CD14-positive monocyte (primary cell): ENCODE results near the gene RAMP2. TPM values are rescaled to one million over a fixed set of nuclear protein-coding genes. Genes with fewer than 3 reads are reported as not detected.

Source experiments
- DNase-seq, 3 donors: peaks; one replicate each; pipeline ENCODE4 v3.0.0-alpha.2; 2011 to 2022
- H2AFZ ChIP-seq: 2 replicates; pipeline ENCODE4 v1.6.0; 2012; ENCODE audit warnings: mild to moderate bottlenecking, low read depth, low read length, inconsistent platforms; ENCODE audit not compliant: insufficient read depth, poor library complexity, severe bottlenecking
- H3K27ac ChIP-seq, 2 donors: 1 replicate in 1 of 2; 2 replicates in 1 of 2; pipeline ENCODE4 v1.5.1; 2012 to 2013; ENCODE audit warnings: low read length in 2 of 2, control low read depth in 1 of 2, inconsistent platforms in 1 of 2, low read depth in 1 of 2, mild to moderate bottlenecking in 1 of 2
- H3K27me3 ChIP-seq, 2 donors: one replicate each; pipeline versions ENCODE4 v1.6.0 to v1.6.1; 2011 to 2013; ENCODE audit warnings: low read length in 2 of 2; ENCODE audit not compliant: control insufficient read depth in 2 of 2, insufficient read depth in 2 of 2
- H3K36me3 ChIP-seq, 2 donors: replicated peaks in 1 of 2; 1 replicate in 1 of 2; 2 replicates in 1 of 2; pipeline versions ENCODE4 v1.5.1 to v1.6.1; 2012 to 2013; ENCODE audit warnings: low read length in 2 of 2, control low read depth in 1 of 2, inconsistent platforms in 1 of 2, mild to moderate bottlenecking in 1 of 2; ENCODE audit not compliant: insufficient read depth in 2 of 2, control insufficient read depth in 1 of 2
- H3K4me1 ChIP-seq, 2 donors: 1 replicate in 1 of 2; 2 replicates in 1 of 2; pipeline versions ENCODE4 v1.5.1 to v1.6.1; 2012 to 2013; ENCODE audit warnings: low read length in 2 of 2, control low read depth in 1 of 2, inconsistent platforms in 1 of 2, mild to moderate bottlenecking in 1 of 2, moderate library complexity in 1 of 2; ENCODE audit not compliant: insufficient read depth in 2 of 2, control insufficient read depth in 1 of 2
- H3K4me2 ChIP-seq: replicated peaks from 2 replicates; pipeline ENCODE3; 2012; ENCODE audit warnings: low read length, moderate library complexity, mild to moderate bottlenecking; ENCODE audit not compliant: poor library complexity, severe bottlenecking; ENCODE audit errors: extremely low read depth
- H3K4me3 ChIP-seq, 3 experiments: fragments of 200-600 bp in 1 of 3; sonication (generic) in 1 of 3; replicated peaks in 1 of 3; 1 replicate in 2 of 3; 2 replicates in 1 of 3; pipeline ENCODE4 v1.5.1; 2011 to 2013; ENCODE audit warnings: low read length in 3 of 3, mild to moderate bottlenecking in 3 of 3, control low read depth in 2 of 3, low read depth in 2 of 3, inconsistent platforms in 1 of 3, moderate library complexity in 1 of 3
- H3K79me2 ChIP-seq: 2 replicates; pipeline ENCODE4 v1.6.0; 2012; ENCODE audit warnings: mild to moderate bottlenecking, control low read depth, inconsistent platforms, low read length, moderate library complexity; ENCODE audit not compliant: insufficient read depth
- H3K9ac ChIP-seq: 2 replicates; pipeline ENCODE4 v1.6.0; 2017; ENCODE audit warnings: low read length, mild to moderate bottlenecking; ENCODE audit not compliant: insufficient read depth, poor library complexity, severe bottlenecking
- H3K9me3 ChIP-seq, 2 donors: replicated peaks in 1 of 2; 1 replicate in 1 of 2; 2 replicates in 1 of 2; pipeline versions ENCODE4 v1.5.1 to v1.6.1; 2012 to 2013; ENCODE audit warnings: low read length in 2 of 2, control low read depth in 1 of 2; ENCODE audit not compliant: control insufficient read depth in 1 of 2, insufficient read depth in 1 of 2
- H4K20me1 ChIP-seq: 2 replicates; pipeline ENCODE4 v1.6.0; 2012; ENCODE audit warnings: mild to moderate bottlenecking, low read length, control low read depth, moderate library complexity; ENCODE audit not compliant: insufficient read depth
- H3K27ac Mint-ChIP-seq, 7 donors: one replicate each; pipeline ENCODE4 v1.8.0; 2020; ENCODE audit warnings: mild to moderate bottlenecking in 7 of 7, mixed read lengths in 7 of 7, moderate library complexity in 6 of 7, inconsistent platforms in 2 of 7
- H3K27me3 Mint-ChIP-seq, 3 donors: one replicate each; pipeline ENCODE4 v1.8.0; 2021 to 2022; ENCODE audit warnings: low read depth in 3 of 3, mild to moderate bottlenecking in 3 of 3, mixed read lengths in 3 of 3, moderate library complexity in 3 of 3, inconsistent platforms in 1 of 3
- H3K36me3 Mint-ChIP-seq, 2 donors: one replicate each; pipeline ENCODE4 v1.8.0; 2020; ENCODE audit warnings: mixed read lengths in 2 of 2, inconsistent platforms in 1 of 2, mild to moderate bottlenecking in 1 of 2
- H3K4me1 Mint-ChIP-seq: one replicate; pipeline ENCODE4 v1.8.0; 2020; ENCODE audit warnings: mild to moderate bottlenecking, mixed read lengths
- H3K4me3 Mint-ChIP-seq, 2 donors: one replicate each; pipeline ENCODE4 v1.8.0; 2020; ENCODE audit warnings: mild to moderate bottlenecking in 2 of 2, mixed read lengths in 2 of 2, moderate library complexity in 1 of 2
- H3K9me3 Mint-ChIP-seq, 7 donors: one replicate each; pipeline ENCODE4 v1.8.0; 2020 to 2022; ENCODE audit warnings: mixed read lengths in 7 of 7, mild to moderate bottlenecking in 6 of 7, moderate library complexity in 6 of 7, inconsistent platforms in 2 of 7
- CTCF ChIP-seq: fragments of 200-600 bp; IDR thresholded peaks from one replicate; pipeline ENCODE4 v1.8.0; 2022; ENCODE audit warnings: antibody characterized with exemption, mild to moderate bottlenecking
- WGBS: methylation state at CpG from one replicate; pipeline ENCODE4 v1.1.5; 2013; ENCODE audit warnings: missing lambda C conversion rate; ENCODE audit not compliant: insufficient coverage; 5-methylcytosine and 5-hydroxymethylcytosine counted together
- intact Hi-C, 2 donors: fragments of 100-400 bp; cut with micrococcal nuclease; formaldehyde crosslinking; loops; one replicate each; pipeline versions ENCODE4 v1.15.0 to v1.15.1; 2023
- polyA plus RNA-seq, 3 donors: library from polyadenylated mRNA; depleted of rRNA in 1 of 3; unstranded in 2 of 3; stranded (reverse) in 1 of 3; fragments of 300-500 nt in 2 of 3; fragments of >200 nt in 1 of 3; fragmentation: Illumina TruSeq in 2 of 3; gene quantifications; 1 replicate in 2 of 3; 2 replicates in 1 of 3; pipeline ENCODE4 v1.2.3, GENCODE V29; 2012 to 2021

Gene RAMP2
- polyA plus RNA-seq, 3 donors, result not detected

GRCh38 chr17:42798383-42799380, 37.7 kb downstream of the RAMP2 start, which contains the start of the genes CNTD1 and COA3:
TSS of gene CNTD1 (plus strand) at chr17:42798861. CDS start at chr17:42799068, 207 bp downstream.
TSS of gene COA3 (minus strand) at chr17:42798704. CDS start at chr17:42798681, 23 bp downstream.
- Histone ChIP-seq H4K20me1 (no peaks in the 10 kb centered on the region), H3K27me3 (no peaks in the 10 kb centered on the region), H2AFZ (peak within 1 kb of the TSS; percentile 92), H3K27ac (peak within 1 kb of the TSS in 1 of 2 donors; percentile 79), H3K4me2 (peak within 1 kb of the TSS; percentile 81), H3K79me2 (peaks cover 10% of the 10 kb centered on the region), H3K9ac (peak within 1 kb of the TSS; percentile 76), H3K4me3 (peak within 1 kb of the TSS; percentile 71 to 96 (median 86)), H3K9me3 (no peaks in the 10 kb centered on the region), H3K36me3 (peaks cover 0 to 6% of the 10 kb centered on the region in 2 donors), H3K4me1 (peaks cover 13 to 19% of the 10 kb centered on the region in 2 donors)
- TF ChIP-seq CTCF, result no peak
- WGBS, result 25% methylated on average over 65 of the region's 66 CpGs
- Mint-ChIP-seq H3K4me1 (peaks cover 27% of the 10 kb centered on the region), H3K27me3 (peaks cover 6 to 18% (median 7%) of the 10 kb centered on the region in 3 donors), H3K4me3 (peak within 1 kb of the TSS; percentile 91 to 94), H3K27ac (peak within 1 kb of the TSS in 6 of 7 donors; percentile 75 to 91 (median 84)), H3K9me3 (no peaks in the 10 kb centered on the region), H3K36me3 (peaks cover 11 to 16% of the 10 kb centered on the region in 2 donors)
- DNase-seq, result peak; percentile 60 to 72 (median 67)
- intact Hi-C loops, result no loop called here

GRCh38 chr17:42803074-42803883, 42.3 kb downstream of the RAMP2 start:
- WGBS, result no CpG with 5 or more reads among the region's 2 CpGs
- Histone ChIP-seq H3K36me3 (no peaks in the 10 kb centered on the region), H4K20me1 (no peaks in the 10 kb centered on the region), H3K79me2 (peaks cover 1% of the 10 kb centered on the region), H2AFZ (no peak overlapping the region), H3K4me1 (peaks cover 5 to 6% of the 10 kb centered on the region in 2 donors), H3K4me2 (no peak overlapping the region), H3K27me3 (no peaks in the 10 kb centered on the region), H3K4me3 (no peak overlapping the region), H3K27ac (no peak overlapping the region), H3K9me3 (no peaks in the 10 kb centered on the region), H3K9ac (no peak overlapping the region)
- no peak for TF ChIP-seq CTCF
- Mint-ChIP-seq H3K36me3 (peaks cover 0 to 3% of the 10 kb centered on the region in 2 donors), H3K27ac (no peak overlapping the region), H3K27me3 (peaks cover 6 to 13% (median 6%) of the 10 kb centered on the region in 3 donors), H3K4me1 (peaks cover 5% of the 10 kb centered on the region), H3K4me3 (no peak overlapping the region), H3K9me3 (no peaks in the 10 kb centered on the region)
- no peak for DNase-seq
- intact Hi-C loops, result no loop called here
